ENCODE results near the gene ADCY5.

ADCY5 gene

DNA sequence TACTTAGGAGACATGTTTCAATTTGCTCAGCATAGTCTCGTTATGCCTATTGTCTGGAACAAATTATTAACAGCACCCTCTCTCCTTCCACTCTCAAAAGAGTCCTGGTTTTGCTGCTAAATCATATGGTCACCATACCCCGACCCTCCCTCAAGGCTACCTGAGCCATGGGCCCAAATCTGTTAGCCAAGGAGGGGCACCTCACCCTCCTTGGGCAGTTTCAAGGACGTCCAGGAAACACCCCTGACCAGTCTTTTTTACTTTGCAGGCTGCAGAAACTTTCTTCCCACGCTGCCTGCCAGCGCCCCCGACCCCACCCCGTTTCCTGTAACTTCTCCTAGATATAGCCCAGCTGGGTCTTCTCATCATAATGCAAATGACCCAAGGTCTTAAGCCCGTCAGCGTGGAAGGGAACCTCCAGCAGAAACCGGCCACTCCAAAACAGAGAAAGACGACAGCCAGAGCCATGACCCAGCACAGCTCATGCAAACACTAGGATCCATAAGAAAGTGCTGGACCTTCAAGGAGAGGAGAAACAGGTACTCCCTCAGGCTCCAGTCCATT, 62.3 kb downstream of the ADCY5 start:
- TF ChIP-seq, protein P1, sequence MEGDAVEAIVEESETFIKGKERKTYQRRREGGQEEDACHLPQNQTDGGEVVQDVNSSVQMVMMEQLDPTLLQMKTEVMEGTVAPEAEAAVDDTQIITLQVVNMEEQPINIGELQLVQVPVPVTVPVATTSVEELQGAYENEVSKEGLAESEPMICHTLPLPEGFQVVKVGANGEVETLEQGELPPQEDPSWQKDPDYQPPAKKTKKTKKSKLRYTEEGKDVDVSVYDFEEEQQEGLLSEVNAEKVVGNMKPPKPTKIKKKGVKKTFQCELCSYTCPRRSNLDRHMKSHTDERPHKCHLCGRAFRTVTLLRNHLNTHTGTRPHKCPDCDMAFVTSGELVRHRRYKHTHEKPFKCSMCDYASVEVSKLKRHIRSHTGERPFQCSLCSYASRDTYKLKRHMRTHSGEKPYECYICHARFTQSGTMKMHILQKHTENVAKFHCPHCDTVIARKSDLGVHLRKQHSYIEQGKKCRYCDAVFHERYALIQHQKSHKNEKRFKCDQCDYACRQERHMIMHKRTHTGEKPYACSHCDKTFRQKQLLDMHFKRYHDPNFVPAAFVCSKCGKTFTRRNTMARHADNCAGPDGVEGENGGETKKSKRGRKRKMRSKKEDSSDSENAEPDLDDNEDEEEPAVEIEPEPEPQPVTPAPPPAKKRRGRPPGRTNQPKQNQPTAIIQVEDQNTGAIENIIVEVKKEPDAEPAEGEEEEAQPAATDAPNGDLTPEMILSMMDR (IDR thresholded peaks at IDR 0.05), result no peak

DNA sequence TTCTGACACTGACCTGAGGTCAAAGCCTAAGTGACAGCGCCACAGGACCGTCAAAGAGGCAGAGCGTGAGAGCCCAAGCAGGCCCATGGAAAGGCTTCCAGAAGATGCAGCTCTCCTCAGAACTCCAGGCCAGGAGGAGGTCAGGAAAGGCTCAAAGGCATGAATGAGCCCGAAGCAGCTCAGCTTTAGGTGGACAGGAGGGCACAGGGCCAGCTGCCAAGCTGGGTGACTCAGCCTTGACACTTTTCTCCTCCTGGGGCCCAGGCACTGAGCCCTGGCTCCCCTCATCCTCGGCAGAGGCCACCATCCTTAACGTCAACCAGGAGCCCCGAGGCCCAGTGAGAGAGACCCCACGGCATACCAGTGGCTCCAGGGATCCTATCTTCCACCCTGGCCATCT, 62.9 kb downstream of the ADCY5 start:
- TF ChIP-seq, protein P1 (IDR thresholded peaks at IDR 0.05), result no peak

DNA sequence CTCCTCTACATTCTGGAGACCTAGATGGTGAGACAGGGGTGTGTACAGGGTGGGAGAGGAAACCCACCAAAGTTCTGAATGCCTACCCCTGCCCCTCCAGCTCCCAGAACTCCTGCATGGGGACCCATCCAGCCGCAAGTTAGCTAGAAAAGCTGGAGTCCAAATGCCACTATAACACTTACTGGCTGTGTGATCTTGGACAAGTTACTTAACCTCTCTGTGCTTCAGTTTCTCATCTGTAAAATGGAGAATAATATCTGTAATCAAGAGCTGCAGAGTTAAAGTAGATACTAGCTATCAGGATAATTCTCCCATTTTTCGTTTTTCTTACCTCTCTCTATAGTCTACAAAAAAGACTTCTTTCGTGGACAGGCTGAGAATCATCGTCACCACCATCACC, 63.4 kb downstream of the ADCY5 start:
- TF ChIP-seq, protein P1 (IDR thresholded peaks at IDR 0.05), result no peak

DNA sequence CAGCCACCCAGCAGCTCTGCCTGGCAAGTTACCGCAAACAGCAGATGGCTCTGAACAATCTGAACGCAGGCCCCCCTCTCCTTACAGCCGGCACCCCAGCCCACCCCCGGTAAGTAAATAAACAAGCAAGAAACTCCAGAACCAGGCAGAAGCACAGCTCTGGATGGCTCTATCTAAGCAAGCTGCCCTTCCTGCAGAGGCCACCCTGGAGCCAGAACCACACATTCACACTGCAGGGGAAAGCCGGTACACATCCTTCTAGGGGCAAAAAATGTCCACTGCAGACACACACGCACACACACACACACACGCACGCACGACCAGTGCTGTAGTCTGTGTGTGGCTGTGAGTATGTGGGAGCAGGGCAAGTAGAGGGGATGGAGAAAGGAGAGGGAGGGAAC, 63.9 kb downstream of the ADCY5 start:
- TF ChIP-seq, protein P1 (IDR thresholded peaks at IDR 0.05), result no peak

DNA sequence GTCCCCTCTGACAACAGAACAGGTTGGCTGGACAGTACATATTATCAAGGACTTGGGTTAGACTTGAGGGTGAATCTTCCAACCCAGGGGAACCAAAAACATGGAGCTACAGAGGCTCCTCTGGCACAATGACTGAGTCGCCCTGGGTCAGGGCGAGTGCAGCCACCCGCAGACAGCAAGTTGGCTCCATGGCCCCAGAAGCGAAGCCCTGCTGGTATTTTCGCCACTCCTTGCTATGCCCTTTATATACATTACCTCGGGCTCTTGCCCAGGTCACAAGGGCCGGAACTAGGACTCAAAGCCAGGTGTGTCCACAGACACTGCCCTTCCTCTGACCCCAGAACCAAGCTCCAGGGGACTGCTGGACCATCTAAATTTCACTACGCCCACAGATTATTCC, 64.6 kb downstream of the ADCY5 start:
- TF ChIP-seq, protein P1 (IDR thresholded peaks at IDR 0.05), result no peak

DNA sequence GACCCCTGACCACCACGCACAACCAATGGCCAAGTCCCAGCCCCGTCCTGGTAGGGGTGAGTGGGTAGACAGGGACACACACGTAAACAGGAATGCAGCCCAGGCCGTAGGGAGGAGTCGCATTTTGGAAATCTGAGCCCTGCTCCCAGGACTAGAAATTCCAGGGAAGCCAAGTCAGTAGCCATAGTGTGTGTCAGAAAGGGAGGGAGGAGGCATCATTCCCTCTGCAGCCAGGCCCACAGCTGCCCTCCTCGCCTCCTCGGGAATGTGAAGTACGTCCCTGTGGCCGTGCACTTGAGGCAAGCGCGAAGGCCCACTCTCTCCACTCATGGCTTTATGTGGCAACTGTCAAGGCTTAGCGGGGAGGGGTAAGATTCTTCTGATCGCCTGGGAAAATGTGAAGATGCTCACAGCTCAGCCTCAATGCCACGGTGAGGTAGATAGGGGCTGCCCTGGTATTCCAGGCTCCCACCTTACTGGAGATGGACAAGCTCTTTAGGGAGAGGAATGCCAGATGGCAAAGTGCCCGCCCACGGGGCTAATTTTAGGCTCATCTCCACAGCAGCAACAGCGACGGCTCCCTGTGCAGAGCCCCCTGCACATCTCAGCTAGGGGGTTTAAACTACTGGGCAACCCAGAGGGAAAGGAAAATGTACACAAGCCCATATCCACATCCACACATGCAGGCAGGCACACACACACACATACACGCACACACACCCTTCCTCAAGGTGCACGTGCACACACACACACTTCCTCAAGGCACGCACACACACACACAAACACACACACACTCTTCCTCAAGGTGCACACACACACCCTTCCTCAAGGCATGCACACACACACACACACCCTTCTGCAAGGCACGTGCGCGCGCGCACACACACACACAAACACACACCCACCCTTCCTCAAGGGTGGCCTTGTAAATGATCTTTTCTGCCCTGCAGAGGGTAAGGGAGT, 65.5 kb downstream of the ADCY5 start:
- TF ChIP-seq, protein P1 (IDR thresholded peaks at IDR 0.05), result no peak

DNA sequence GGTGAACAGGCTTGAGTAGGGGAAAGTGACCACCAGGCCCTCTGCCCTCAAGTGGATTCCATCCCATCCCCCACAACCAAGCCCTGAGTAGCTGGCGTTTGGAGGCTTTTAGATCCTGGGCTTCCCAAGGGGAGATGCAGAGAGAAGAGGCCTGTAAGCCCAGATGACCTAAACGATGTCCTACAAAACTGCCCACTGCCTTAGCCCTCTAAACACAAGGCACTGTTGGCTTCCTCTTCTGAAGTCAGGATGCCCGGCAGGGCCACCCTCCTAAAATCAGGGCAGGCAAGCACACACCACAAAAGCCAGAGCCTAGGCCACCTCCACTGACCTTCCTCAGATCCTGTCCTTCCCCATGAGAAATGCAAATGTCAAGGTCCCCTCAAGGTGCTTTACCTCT, 68.6 kb downstream of the ADCY5 start:
- TF ChIP-seq, protein P1 (IDR thresholded peaks at IDR 0.05), result no peak
